Neuron (in vitro differentiated cells): ENCODE results near the gene TTLL11.

Source experiments
- H2AFZ ChIP-seq: one replicate; pipeline ENCODE4 v1.6.1; 2013; ENCODE audit warnings: low read depth, mild to moderate bottlenecking, inconsistent platforms, low read length, moderate library complexity
- H3K27me3 ChIP-seq: one replicate; pipeline ENCODE4 v1.6.1; 2013; ENCODE audit warnings: low read length; ENCODE audit not compliant: insufficient read depth
- H3K36me3 ChIP-seq: one replicate; pipeline ENCODE4 v1.6.1; 2013; ENCODE audit warnings: low read length; ENCODE audit not compliant: insufficient read depth
- H3K4me1 ChIP-seq: one replicate; pipeline ENCODE4 v1.6.1; 2013; ENCODE audit warnings: low read length; ENCODE audit not compliant: insufficient read depth
- H3K4me3 ChIP-seq: 2 replicates; pipeline ENCODE4 v1.5.1; 2013; ENCODE audit warnings: mild to moderate bottlenecking, low read length, moderate library complexity
- H3K9me3 ChIP-seq: one replicate; pipeline ENCODE4 v1.6.1; 2013; ENCODE audit warnings: low read length

The TTLL11 gene

GRCh38 chr9:121786543-121786948 is 306.6 kb downstream of the TTLL11 start:
- Histone ChIP-seq H3K4me1 (peaks cover 29% of the 10 kb centered on the region), H3K4me3 (no peak overlapping the region), H3K27me3 (no peaks in the 10 kb centered on the region), H2AFZ (no peak overlapping the region), H3K9me3 (no peaks in the 10 kb centered on the region), H3K36me3 (peaks cover 7% of the 10 kb centered on the region)

- no peaks in the 10 kb centered on the region for H3K27me3 ChIP-seq
- H2AFZ ChIP-seq = no peak overlapping the region
- no peak overlapping the region for H3K4me3 ChIP-seq
- no peaks in the 10 kb centered on the region for H3K9me3 ChIP-seq
- H3K36me3 ChIP-seq = peaks cover 12% of the 10 kb centered on the region
- peaks cover 29% of the 10 kb centered on the region for H3K4me1 ChIP-seq
Observed at GRCh38 chr9:121785673-121786542, 307.2 kb downstream of the TTLL11 start.

- no peak overlapping the region for H2AFZ ChIP-seq
- H3K27me3 ChIP-seq = no peaks in the 10 kb centered on the region
- peaks cover 30% of the 10 kb centered on the region for H3K4me1 ChIP-seq
- H3K4me3 ChIP-seq = no peak overlapping the region
- H3K36me3 ChIP-seq = peaks cover 13% of the 10 kb centered on the region
- H3K9me3 ChIP-seq = no peaks in the 10 kb centered on the region
Observed at GRCh38 chr9:121784731-121785411, 308.2 kb downstream of the TTLL11 start.

- H3K4me3 ChIP-seq = no peak overlapping the region
- H3K36me3 ChIP-seq = peaks cover 13% of the 10 kb centered on the region
- H3K9me3 ChIP-seq = no peaks in the 10 kb centered on the region
- H3K27me3 ChIP-seq = no peaks in the 10 kb centered on the region
- no peak overlapping the region for H2AFZ ChIP-seq
- H3K4me1 ChIP-seq = peaks cover 34% of the 10 kb centered on the region
Observed at GRCh38 chr9:121783521-121784507, 309.3 kb downstream of the TTLL11 start.

GRCh38 chr9:121783111-121783510 is 310.0 kb downstream of the TTLL11 start:
- Histone ChIP-seq H3K27me3 (no peaks in the 10 kb centered on the region), H2AFZ (no peak overlapping the region), H3K36me3 (peaks cover 14% of the 10 kb centered on the region), H3K4me1 (peaks cover 34% of the 10 kb centered on the region), H3K9me3 (peaks cover 3% of the 10 kb centered on the region), H3K4me3 (no peak overlapping the region)

- H2AFZ ChIP-seq = no peak overlapping the region
- no peaks in the 10 kb centered on the region for H3K27me3 ChIP-seq
- H3K36me3 ChIP-seq = peaks cover 18% of the 10 kb centered on the region
- H3K4me3 ChIP-seq = no peak overlapping the region
- peaks cover 6% of the 10 kb centered on the region for H3K9me3 ChIP-seq
- H3K4me1 ChIP-seq = peaks cover 34% of the 10 kb centered on the region
Observed at GRCh38 chr9:121782514-121783110, 310.5 kb downstream of the TTLL11 start.

GRCh38 chr9:121781701-121782464 is 311.2 kb downstream of the TTLL11 start:
- Histone ChIP-seq H2AFZ (no peak overlapping the region), H3K36me3 (peaks cover 24% of the 10 kb centered on the region)

GRCh38 chr9:121781145-121781548 is 312.0 kb downstream of the TTLL11 start:
- H3K27me3 ChIP-seq = no peaks in the 10 kb centered on the region
- peaks cover 30% of the 10 kb centered on the region for H3K36me3 ChIP-seq
- H2AFZ ChIP-seq = no peak overlapping the region
- H3K9me3 ChIP-seq = peaks cover 11% of the 10 kb centered on the region
- H3K4me3 ChIP-seq = no peak overlapping the region
- peaks cover 34% of the 10 kb centered on the region for H3K4me1 ChIP-seq

More at GRCh38 chr9:121781701-121782464, 311.2 kb downstream of the TTLL11 start:
- H3K27me3 ChIP-seq = no peaks in the 10 kb centered on the region
- peaks cover 11% of the 10 kb centered on the region for H3K9me3 ChIP-seq
- no peak overlapping the region for H3K4me3 ChIP-seq
- peaks cover 34% of the 10 kb centered on the region for H3K4me1 ChIP-seq

GRCh38 chr9:121780177-121781040 is 312.7 kb downstream of the TTLL11 start:
- H3K9me3 ChIP-seq = peaks cover 14% of the 10 kb centered on the region
- peaks cover 32% of the 10 kb centered on the region for H3K4me1 ChIP-seq
- no peak overlapping the region for H3K4me3 ChIP-seq
- no peaks in the 10 kb centered on the region for H3K27me3 ChIP-seq
- H3K36me3 ChIP-seq = peaks cover 38% of the 10 kb centered on the region
- no peak overlapping the region for H2AFZ ChIP-seq

- Histone ChIP-seq H3K4me3 (no peak overlapping the region), H3K9me3 (peaks cover 14% of the 10 kb centered on the region), H3K4me1 (peaks cover 23% of the 10 kb centered on the region), H3K27me3 (no peaks in the 10 kb centered on the region), H2AFZ (no peak overlapping the region), H3K36me3 (peaks cover 45% of the 10 kb centered on the region)
Observed at GRCh38 chr9:121779381-121780117, 313.6 kb downstream of the TTLL11 start.
